Mucosa of gallbladder (tissue), 1 donor: ENCODE results near the gene FSCN2. TPM values are rescaled to one million over a fixed set of nuclear protein-coding genes. Genes with fewer than 3 reads are reported as not detected.
"Not testable (repeated sequence)": the region's sequence is repeated elsewhere in the genome, so short reads cannot be mapped to it uniquely, and the experiment has no call there.

Experiments
- DNase-seq: peaks from one replicate; pipeline ENCODE4 v3.0.0-alpha.2; 2020; ENCODE audit warnings: low spot score
- total RNA-seq: library from RNA; stranded (reverse); gene quantifications from one replicate; pipeline ENCODE4 v1.2.1, GENCODE V29; 2021
- donor health status: DM: no; HTN: no; CAD: no.

FSCN2 gene
- total RNA-seq, 1 donor from 2014 or later: 1.4 TPM

DNA sequence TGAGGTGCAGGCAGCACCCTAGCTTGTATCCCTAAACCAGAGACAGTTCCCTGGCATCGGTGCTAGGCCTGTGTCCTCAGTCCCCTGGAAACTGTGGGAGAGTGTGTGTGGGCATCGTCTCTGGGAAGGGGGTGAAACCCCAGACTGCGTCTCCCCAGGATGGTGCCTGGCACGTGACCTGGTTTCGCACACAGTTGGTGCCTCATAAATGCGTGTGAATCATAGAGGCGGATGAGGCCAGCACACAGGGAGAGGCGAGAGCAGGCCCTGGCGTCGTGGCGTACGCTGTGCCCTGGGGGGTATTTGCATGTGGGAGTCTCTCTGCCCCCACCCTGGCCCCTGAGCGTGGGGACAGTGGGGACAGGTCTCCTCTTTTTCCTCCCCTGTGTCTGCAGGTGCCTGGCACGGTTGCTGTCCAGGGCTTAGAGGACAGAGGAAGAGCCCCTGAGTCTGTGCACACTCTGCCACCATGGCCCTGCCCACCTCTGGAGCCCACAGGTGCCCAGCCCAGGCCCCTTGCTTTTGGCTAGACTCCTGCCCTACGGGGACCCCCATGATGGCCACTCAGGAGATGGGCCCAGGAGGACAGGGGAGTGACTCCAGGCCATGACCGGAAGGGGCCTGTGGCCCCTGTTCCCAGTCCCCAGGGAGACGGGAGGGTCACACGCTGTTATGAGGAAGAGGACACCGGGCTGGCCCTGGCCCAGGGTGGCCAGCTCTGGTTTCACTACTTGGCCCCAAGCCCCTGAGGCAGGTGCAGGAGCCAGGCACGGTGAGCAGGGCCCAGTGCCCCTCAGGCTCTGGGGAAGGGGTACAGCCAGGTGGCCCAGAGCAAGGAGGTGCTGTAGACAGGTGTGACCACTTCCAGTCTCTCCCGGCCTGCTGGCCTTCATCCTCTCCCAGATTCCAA, 1.3 kb upstream of the FSCN2 start:
- DNase-seq: no peak

DNA sequence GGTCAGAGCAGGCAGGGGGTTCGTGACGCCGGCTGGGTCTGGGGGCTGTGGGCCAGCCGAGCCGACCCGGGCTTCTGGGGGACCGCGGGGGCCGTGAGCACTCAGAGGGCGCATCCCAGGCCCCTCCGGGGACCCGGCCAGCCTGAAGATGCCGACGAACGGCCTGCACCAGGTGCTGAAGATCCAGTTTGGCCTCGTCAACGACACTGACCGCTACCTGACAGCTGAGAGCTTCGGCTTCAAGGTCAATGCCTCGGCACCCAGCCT, 140 bp downstream of the FSCN2 start:
- DNase-seq: no peak

DNA sequence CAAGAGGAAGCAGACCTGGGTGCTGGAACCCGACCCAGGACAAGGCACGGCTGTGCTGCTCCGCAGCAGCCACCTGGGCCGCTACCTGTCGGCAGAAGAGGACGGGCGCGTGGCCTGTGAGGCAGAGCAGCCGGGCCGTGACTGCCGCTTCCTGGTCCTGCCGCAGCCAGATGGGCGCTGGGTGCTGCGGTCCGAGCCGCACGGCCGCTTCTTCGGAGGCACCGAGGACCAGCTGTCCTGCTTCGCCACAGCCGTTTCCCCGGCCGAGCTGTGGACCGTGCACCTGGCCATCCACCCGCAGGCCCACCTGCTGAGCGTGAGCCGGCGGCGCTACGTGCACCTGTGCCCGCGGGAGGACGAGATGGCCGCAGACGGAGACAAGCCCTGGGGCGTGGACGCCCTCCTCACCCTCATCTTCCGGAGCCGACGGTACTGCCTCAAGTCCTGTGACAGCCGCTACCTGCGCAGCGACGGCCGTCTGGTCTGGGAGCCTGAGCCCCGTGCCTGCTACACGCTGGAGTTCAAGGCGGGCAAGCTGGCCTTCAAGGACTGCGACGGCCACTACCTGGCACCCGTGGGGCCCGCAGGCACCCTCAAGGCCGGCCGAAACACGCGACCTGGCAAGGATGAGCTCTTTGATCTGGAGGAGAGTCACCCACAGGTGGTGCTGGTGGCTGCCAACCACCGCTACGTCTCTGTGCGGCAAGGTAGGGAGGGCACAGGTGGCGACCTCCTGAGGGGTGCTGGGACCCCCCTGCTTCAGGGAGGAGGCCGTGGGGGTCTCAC, 667 bp downstream of the FSCN2 start:
- DNase-seq: no peak

DNA sequence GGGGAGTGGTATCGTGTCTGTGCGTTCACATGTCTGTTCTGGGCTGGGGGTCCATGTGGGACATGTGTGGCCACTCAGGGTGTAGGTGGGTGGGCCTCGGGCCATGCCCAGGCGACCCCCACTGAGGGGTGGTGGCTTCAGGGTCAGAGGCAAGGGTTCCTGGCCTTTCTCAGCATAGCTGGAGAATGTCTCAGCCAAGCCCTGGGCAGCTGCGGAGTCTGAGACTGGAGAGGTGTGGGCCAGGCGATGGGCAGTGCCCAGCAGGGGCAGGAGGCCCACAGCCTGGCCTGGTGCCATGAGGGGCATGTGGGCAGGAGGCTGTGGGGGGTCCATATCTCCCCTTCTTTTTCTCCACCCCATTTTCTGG, 1.2 kb downstream of the FSCN2 start:
- no peak for DNase-seq

DNA sequence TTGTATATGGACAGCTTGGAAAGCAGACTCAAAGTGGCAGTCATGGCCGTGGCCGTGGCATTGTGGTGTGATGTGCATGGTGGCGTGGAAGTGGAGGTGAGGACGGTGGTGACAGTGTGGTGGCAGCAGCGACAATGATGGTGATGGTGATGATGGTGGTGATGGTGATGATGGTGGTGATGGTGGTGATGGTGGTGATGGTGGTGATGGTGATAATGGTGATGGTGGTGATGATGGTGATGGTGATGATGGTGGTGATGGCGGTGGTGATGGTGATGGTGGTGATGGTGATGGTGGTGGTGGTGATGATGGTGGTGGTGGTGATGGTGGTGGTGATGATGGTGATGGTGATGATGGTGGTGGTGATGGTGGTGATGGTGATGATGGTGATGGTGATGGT, 2.8 kb downstream of the FSCN2 start:
- DNase-seq: not testable (repeated sequence)

DNA sequence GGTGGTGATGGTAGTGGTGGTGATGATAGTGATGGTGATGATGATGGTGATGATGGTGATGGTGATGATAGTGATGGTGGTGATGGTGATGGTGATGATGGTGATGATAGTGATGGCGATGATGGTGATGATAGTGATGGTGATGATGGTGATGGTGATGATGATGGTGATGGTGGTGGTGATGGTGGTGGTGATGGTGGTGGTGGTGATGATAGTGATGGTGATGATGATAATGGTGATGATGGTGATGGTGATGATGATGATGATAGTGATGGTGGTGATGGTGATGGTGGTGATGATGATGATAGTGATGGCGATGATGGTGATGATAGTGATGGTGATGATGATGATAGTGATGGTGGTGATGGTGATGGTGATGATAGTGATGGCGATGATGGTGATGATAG, 3.8 kb downstream of the FSCN2 start:
- not testable (repeated sequence) for DNase-seq

DNA sequence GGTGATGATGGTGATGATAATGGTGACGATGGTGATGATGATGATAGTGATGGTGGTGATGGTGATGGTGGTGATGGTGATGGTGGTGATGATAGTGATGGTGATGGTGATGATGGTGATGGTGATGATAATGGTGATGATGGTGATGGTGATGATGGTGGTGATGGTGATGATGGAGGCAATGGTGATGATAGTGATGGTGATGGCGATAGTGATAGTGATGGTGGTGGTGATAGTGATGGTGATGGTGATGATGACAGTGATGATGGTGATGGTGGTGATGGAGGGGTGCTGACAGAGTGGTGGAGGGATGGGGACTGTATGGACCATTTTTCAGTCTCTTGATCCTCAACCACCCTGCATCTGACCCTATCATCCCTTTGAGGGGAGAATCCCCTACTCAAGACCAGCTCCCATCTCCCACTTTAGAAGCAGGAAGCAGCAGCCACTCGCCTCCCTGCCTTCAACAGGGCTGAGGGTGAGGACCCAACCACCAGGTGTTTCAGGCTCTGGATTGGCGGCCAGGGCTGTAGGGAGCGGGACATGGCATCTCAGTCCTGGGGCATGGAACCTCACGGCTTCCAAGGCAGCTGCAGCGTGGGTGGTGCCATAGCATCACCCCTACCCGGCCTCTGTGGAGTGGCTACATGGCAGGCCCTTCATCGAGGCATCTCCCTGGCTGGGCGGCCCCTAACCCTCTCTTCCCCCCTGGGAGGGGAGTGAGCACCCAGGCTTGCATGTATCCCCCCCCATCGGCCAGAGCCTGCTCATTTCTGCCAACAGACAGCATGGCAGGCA, 4.5 kb downstream of the FSCN2 start:
- DNase-seq: no peak

DNA sequence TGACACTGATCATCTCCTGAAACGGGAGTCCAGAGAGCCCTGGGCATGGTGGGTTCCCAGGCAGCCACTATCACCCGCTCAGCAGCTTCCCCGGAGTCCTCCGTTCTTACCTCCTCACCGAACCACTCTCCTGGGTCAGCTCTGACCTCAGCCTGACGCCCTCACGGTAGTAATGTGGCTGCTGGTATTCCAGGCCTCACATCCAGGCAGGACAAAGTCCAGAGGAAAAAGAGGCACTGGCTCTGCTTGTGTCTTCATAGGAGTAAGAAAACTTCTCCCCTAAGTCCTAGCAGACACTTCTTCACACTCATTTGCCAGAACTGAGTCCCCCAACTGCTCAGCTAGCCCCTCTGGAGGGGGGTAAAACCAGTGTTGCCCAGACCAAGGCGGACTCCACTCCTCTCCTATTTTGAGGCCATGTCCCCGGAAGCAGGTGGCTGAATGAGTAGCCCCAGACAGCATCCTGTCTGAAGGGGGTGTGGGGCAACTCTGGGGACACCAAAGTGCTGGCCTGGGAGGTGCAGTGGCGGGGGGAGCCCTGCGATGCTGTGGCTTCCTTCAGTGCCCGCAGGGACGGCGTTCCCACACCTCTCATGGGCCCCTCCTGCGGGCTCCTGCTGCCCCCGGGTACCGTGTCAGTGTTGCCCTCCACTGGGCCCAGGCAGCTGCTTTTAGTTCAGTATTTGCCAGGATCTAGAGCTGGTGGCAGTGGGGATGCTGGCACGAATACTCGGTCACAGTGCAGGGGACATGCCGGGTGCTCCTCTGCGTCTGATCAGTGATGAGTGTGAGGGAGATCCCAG, 5.4 kb downstream of the FSCN2 start:
- no peak for DNase-seq

DNA sequence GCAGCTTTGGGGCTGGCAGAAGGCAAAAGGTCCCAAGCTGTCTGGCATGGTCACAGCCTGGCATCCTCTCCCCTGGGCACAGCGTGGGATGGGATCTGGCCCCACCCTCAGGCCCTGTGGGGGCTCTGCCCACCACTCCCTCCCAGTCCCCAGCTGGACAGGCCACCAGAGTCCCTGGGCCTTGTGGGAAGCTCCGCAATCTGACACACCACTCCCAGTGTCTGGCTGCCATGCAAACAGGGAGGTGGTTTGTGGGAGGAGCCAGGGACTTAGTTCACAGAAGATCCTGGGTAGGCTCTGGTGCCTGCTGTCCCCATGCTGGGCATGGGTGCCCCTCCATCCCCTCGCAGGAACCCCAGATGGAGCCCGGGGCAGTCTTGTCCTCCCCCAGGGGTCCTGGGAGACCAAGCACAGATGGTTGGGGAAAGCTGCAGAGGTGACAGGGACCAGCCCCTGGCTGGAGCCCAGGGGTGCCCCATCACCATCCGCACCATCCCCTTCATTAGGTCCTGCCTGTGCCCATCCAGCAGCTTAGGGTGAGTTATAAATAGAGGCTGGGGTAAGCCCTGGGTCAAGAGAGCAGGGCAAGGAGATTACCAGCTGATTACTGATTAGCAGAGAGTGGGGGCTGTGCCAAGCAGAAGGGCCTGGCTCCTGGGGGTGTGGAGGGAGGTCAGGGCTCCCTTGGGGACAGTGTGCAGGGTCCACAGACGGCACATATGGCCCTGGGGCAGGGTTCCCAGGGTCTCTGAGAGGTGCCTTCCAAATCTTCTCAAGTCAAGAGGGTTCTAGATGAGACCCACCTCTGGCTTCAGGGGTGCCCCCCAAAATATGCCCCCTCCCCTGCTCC, 6.2 kb downstream of the FSCN2 start:
- no peak for DNase-seq

DNA sequence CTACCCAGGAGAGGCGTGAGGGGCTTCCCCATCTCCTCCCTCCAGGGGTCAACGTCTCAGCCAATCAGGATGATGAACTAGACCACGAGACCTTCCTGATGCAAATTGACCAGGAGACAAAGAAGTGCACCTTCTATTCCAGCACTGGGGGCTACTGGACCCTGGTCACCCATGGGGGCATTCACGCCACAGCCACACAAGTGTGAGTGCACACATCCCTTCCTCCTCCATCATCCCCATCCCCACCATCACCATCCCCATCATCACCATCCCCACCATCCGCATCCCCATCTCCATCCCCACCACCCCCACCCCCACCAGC, 6.8 kb downstream of the FSCN2 start:
- no peak for DNase-seq

DNA sequence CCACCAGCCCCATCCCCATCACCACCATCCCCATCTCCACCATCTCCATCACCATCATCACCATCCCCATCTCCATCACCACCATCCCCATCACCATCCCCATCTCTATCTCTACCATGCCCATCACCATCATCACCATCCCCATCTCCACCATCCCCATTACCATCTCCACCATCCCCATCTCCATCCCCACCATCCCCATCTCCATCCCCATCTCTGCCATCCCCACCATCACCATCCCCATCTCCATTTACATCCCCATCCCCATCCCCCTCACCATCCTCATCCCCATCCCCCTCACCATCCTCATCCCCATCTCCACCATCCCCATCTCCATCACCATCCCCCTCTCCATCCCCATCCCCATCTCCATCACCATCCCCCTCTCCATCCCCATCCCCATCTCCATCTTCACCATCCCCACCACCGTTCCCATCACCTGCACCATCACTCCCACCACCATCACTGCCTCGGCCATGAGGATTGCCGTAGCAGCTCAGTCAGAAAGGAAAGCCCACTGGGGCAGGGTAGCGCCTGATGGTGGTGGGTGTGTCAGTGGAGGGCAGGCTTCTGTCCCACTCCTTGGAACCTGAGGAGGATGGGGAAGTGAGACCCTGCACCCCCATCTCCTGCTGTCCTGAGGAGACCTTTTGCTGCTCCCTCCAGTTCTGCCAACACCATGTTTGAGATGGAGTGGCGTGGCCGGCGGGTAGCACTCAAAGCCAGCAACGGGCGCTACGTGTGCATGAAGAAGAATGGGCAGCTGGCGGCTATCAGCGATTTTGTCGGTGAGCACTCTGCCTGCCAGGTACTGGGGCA, 7.5 kb downstream of the FSCN2 start:
- DNase-seq: no peak

DNA sequence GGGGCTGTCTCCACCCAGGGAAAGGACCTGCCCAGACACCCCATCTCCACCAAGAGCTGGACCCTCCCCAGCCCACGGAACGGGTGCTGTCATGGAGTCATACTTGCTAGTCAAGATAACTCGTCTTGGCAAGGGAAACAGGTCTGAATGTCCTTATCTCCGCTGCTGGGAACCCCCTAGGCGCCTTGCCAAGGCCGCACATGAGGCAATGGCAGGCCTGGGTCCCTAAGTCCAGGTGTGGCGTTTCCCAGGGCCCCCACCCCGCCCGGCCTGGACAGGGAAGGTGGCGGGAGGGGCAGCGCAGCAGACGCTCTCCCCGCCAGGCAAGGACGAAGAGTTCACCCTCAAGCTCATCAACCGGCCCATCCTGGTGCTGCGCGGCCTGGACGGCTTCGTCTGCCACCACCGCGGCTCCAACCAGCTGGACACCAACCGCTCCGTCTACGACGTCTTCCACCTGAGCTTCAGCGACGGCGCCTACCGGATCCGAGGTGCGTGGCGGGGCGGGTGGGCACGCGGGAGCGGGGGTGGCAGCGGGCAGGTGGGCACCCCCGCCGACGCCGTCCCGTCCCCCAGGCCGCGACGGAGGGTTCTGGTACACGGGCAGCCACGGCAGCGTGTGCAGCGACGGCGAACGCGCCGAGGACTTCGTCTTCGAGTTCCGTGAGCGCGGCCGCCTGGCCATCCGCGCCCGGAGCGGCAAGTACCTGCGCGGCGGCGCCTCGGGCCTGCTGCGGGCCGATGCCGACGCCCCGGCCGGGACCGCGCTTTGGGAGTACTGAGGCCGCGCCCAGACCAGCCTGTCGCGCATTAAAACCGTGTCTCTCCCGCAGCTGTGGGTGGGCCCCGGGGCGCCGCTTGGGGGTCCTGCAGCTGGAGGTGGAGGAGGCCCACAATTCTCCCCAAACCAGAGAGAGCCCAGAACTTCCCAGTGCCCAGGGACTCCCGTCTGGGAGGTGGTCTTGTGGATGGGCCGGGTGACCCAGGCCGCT, 8.4 kb downstream of the FSCN2 start:
- DNase-seq: no peak

DNA sequence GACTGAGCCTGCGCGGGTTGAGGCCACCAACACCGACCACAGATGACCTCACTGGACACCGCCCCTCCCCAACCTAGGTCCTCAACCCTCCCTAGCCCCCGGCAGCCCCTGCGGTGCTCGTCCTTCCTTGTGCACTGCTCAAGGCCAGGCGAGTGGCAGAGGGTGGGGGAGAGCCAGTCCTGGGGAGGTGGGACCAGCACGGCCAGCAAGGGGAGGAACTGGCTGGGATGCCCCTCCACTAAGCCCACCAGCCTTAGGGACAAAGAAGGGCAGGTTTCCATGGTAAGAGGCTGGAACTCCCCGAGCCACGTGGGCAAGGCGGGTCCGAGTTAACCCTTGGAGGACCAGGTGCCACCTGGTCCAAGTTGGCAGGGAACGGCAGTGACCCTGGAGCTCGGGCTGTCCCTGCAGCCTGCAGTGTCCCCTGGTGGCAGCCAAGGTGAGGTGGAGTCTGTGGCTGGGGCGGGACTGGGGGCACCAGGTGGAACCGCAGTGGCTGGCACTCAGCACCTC, 9.2 kb downstream of the FSCN2 start:
- no peak for DNase-seq

DNA sequence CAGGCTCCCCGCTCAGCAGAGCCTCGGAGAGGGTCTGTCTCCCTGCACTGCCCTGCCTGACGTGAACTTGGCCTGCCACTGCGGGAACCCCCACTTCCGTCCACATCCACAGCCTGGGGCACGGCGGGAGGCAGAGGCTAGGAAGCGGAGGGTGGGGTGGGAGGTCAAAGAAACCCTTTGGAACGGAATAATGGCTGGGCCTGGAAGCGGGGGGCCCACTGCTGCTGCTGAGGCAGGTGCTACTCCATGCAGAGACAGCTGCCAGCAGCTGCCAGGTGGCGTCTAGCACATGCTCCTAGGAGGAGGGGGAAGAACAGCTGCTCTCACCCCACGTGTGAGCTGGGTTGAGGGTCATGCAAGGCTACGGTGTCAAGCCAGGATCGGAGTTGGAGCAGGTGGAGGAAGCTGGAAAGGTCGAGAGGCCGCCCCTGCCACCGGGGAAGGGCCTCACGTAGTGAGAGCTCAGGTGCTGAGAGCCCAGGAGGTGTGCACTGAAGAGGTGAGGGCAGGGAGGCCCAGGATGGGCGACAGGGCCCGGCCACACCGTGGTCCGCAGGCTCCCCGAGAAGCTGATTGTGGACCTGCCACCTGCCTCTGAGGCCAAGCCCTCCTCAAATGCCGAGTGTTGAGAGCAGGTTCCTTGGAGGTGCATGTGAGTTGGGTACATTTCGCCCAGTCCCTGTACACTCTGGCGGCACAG, 9.8 kb downstream of the FSCN2 start:
- DNase-seq: no peak

DNA sequence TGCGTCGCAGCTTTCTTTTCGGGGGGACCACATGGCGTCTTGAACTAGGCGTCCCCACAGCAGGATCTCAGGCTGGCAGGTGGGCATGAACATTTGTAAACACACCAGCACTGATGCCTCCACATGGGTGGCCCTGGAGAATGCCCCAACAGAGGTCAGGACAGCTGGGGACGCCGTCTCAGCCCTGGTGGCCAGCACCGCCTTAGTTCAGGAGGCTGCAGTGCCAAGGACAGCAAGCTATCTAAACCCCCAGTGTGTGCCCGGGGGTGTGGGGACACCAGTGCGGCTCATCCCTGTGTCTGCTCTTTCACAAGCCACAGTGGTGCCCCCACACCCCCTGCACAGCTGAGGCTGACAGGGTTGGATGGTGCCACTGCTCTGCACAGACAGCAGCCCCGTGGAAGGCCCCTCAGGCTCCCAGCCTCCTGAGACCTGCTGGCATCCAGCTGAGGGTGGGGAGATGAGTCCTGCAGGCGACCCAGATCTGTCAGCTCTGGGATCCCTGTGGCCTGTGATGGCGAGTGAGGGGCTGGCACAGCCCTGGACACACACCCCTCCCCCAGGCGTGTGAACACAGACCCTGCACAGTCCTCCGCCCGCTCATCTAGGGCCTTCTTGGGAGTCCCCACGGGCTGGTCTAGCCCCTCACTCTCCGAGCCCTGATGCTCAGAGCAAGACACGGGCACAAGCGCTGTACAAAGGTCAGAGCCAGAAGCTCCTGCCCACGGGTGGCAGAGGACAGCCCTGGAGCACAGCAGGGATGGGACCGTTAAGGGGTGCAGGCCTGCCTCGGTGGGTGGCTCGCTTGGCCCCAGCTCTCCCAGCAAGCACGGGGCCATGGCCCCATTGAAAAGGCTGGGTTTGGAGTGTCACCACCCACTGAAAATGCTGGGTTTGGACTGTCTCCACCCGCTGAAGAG, 10.7 kb downstream of the FSCN2 start:
- DNase-seq: no peak

DNA sequence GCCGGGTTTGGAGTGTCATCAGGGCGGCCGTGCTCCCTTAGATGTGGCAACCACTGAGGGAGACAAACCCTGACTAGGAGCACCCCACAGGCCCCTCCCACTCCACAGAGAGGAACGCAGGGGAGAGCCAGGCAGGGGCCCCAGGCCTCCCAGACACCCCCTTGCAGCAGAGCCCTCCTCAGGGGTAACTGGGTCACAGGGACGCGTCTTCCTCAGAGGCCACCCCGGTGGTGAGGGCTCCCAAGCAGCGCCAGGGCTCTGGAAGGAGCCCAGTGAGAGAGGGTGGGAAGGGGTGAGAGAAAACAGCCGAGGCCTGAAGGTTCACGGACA, 11.4 kb downstream of the FSCN2 start:
- DNase-seq: no peak
